Tibial nerve (tissue), 4 donors: Measurements from ENCODE around the gene SFPQ.

ENCODE experiments used
- CTCF ChIP-seq, 5 experiments: fragments of 200-600 bp in 3 of 5; fragments of 450-650 bp in 2 of 5; sonication (generic) in 3 of 5; IDR thresholded peaks; one replicate each; pipeline ENCODE4 v1.5.1; 2016 to 2019; ENCODE audit warnings: antibody characterized with exemption in 5 of 5, mild to moderate bottlenecking in 3 of 5, moderate library complexity in 2 of 5
- EP300 ChIP-seq, 2 donors: sonication (generic); formaldehyde crosslinking; IDR thresholded peaks; one replicate each; pipeline ENCODE4 v1.6.1; 2017; ENCODE audit warnings: antibody characterized with exemption in 2 of 2, mild to moderate bottlenecking in 1 of 2
- POLR2A ChIP-seq, 2 donors: fragments of 450-650 bp; IDR thresholded peaks; one replicate each; pipeline ENCODE4 v1.6.1; 2017; ENCODE audit warnings: antibody characterized with exemption in 2 of 2, mild to moderate bottlenecking in 2 of 2, moderate library complexity in 2 of 2

GRCh38 chr1:35215346-35215745 is 22.4 kb upstream of the SFPQ start:
- TF ChIP-seq POLR2A (IDR thresholded peaks at IDR 0.05) = no peak
- TF ChIP-seq CTCF (IDR thresholded peaks at IDR 0.05) = no peak
- no peak for TF ChIP-seq EP300 (IDR thresholded peaks at IDR 0.05)
